Ramos (cell line): Measurements from ENCODE around the gene BRMS1L.

Experiments used
- in situ Hi-C: fragments of 300-500 bp; cut with MboI; formaldehyde crosslinking; loops from one replicate; pipeline ENCODE4 v1.14.3; 2022; ENCODE audit warnings: low sequenced_read_pairs; ENCODE audit not compliant: unreplicated experiment

BRMS1L gene

DNA sequence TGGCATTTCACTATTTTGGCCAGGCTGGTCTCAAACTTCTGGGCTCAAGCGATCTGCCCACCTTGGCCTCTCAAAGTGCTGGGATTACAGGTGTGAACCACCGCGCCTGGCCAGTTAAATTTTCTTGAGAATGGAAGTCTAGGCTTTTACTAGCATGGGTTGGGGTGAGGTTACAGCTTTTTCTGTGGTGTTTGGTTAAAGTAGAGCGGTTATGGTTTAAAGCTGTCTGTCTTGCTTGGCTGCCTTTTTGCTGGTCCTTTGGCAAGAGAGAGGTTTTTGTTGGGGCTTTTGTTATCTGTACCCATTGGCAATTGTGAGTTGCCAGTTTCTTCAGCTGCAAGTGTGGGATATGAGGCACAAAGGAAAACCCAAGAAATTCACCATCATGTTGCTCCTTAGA lies 84.1 kb downstream of the BRMS1L start:
- in situ Hi-C loops = no loop called here

DNA sequence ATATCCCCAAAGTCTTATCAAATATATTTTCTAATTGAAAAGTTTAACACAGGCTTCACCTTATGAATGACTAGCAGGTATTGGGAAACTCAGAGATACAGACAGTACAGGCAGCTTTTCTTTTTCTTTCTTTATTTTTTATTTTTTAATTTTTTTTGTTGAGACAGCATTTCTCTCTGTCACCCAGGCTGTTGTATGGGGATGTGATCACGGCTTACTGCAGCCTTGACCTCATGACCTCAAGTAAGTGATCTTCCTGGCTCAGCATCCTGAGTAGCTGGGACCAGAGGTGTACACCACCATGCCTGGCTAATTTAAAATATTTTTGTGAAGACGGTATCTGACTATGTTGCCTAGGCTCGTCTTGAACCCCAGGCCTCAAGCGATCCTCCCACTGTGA lies 85.0 kb downstream of the BRMS1L start:
- in situ Hi-C loops = no loop called here

DNA sequence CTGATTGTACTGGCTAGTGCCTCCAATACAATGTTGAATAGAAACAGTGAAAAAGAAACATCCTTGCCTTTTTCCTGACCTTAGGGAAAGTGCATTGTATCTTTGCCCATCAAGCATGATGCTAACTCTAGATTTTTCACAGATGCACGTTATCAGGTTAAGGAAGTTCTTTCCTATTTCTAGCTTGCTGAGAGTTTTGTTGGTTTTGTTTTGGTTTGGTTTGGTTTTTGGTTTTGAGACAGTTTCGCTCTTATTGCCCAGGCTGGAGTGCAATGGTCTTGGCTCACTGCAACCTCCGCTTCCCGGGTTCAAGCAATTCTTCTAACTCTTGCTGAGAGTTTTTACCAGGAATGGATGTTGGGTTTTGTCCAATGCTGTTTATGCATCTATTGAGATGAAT lies 89.0 kb downstream of the BRMS1L start:
- in situ Hi-C loops = no loop called here

- in situ Hi-C loops = no loop called here
Observed at GRCh38 chr14:35915775-35916174, 89.6 kb downstream of the BRMS1L start.
